T-helper 17 cell (primary cell): Measurements from ENCODE around the gene DGKA. TPM values are rescaled to one million over a fixed set of nuclear protein-coding genes. Genes with fewer than 3 reads are reported as not detected.
A peak's percentile ranks its signal among the peaks of the same experiment; 100 is the strongest.
"Not testable (repeated sequence)": the region's sequence is repeated elsewhere in the genome, so short reads cannot be mapped to it uniquely, and the experiment has no call there.

Experiments
- ATAC-seq: fragments of 150-1000 bp; cut with Tn5 transposase; 2 replicates; pipeline ENCODE4 v1.10.0; 2021; ENCODE audit warnings: mild to moderate bottlenecking, moderate library complexity
- DNase-seq, 3 donors: peaks; one replicate each; pipeline versions ENCODE4 v3.0.0 to v3.0.0-alpha.2; 2020 to 2021
- H3K9me3 ChIP-seq: one replicate; pipeline ENCODE4 v1.7.0; 2013; ENCODE audit warnings: low read length, mild to moderate bottlenecking; ENCODE audit not compliant: control insufficient read depth, poor library complexity, severe bottlenecking
- H3K27ac Mint-ChIP-seq: one replicate; pipeline ENCODE4 v1.8.0; 2022; ENCODE audit warnings: mild to moderate bottlenecking, moderate library complexity, mixed read lengths
- H3K27me3 Mint-ChIP-seq: one replicate; pipeline ENCODE4 v1.8.0; 2022; ENCODE audit warnings: mixed read lengths
- H3K36me3 Mint-ChIP-seq: one replicate; pipeline ENCODE4 v1.8.0; 2022; ENCODE audit warnings: low read depth, mixed read lengths
- H3K4me1 Mint-ChIP-seq: one replicate; pipeline ENCODE4 v1.8.0; 2022; ENCODE audit warnings: mild to moderate bottlenecking, mixed read lengths
- H3K4me3 Mint-ChIP-seq: one replicate; pipeline ENCODE4 v1.8.0; 2022; ENCODE audit warnings: mild to moderate bottlenecking, moderate library complexity, mixed read lengths
- total RNA-seq, 4 donors: library from RNA in 2 of 4; stranded (reverse) in 2 of 4; gene quantifications; one replicate each; pipeline ENCODE4 v1.2.3 and lab custom pipeline; 2022 to 2026

DGKA gene
- total RNA-seq, 2 donors from 2014 or later: 870 to 1,080 TPM

DNA sequence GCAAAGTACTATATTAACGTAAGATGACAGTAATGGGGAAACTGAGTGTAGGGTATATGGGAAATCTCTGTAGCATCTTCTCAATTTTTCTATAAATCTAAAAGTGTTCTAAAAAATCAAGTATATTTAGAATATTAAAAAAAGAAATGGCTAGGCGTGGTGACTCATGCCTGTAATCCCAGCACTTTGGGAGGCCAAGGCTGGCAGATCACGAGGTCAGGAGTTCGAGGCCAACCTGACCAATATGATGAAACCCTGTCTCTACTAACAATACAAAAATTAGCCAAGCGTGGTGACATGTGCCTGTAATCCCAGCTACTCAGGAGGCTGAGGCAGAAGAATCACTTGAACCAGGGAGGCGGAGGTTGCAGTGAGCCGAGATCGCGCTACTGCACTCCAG is 7.3 kb upstream of the DGKA start:
- not testable (repeated sequence) for DNase-seq, H3K4me3 Mint-ChIP-seq, H3K27me3 Mint-ChIP-seq, ATAC-seq, H3K9me3 ChIP-seq
- H3K4me1 Mint-ChIP-seq: peaks cover 48% of the 10 kb centered on the region
- H3K27ac Mint-ChIP-seq: peak overlapping the region; percentile 100
- peaks cover 13% of the 10 kb centered on the region for H3K36me3 Mint-ChIP-seq

DNA sequence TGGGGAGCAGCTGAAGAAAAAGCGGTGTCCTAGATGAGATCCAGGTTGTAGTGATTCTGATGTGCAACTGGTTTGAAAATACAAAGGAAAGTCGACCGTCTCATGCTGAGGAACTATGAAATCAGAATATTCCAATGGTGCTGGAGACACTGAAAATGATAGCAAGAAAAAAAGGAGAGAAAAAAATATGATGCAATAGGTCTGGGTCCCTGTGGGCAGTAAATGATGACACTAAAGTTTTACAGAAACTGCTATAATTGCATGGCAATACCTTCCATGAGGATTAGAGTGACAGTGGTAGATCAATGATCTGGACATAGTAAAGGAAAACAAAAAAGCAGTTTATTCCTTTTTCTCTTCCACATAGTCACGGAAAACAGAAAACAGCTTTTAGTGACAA is 5.6 kb upstream of the DGKA start:
- H3K27me3 Mint-ChIP-seq: no peaks in the 10 kb centered on the region
- peak overlapping the region; percentile 100 for H3K27ac Mint-ChIP-seq
- peak overlapping the region; percentile 98 for H3K4me3 Mint-ChIP-seq
- ATAC-seq (no peak), DNase-seq (no peak)
- H3K9me3 ChIP-seq: no peaks in the 10 kb centered on the region
- H3K36me3 Mint-ChIP-seq: peaks cover 13% of the 10 kb centered on the region
- peaks cover 58% of the 10 kb centered on the region for H3K4me1 Mint-ChIP-seq

GRCh38 chr12:55925870-55926737 is 4.9 kb upstream of the DGKA start:
- Mint-ChIP-seq H3K36me3 (peaks cover 14% of the 10 kb centered on the region), H3K4me3 (peak overlapping the region; percentile 98), H3K27me3 (no peaks in the 10 kb centered on the region), H3K27ac (peak overlapping the region; percentile 100), H3K4me1 (peaks cover 62% of the 10 kb centered on the region)
- DNase-seq: no peak
- ATAC-seq: no peak
- no peaks in the 10 kb centered on the region for H3K9me3 ChIP-seq

- peak; percentile 70 to 87 (median 81) for DNase-seq
- peak; percentile 53 for ATAC-seq
- Mint-ChIP-seq H3K27ac (peak overlapping the region; percentile 100), H3K27me3 (no peaks in the 10 kb centered on the region), H3K4me1 (peaks cover 63% of the 10 kb centered on the region), H3K4me3 (peak overlapping the region; percentile 98), H3K36me3 (peaks cover 20% of the 10 kb centered on the region)
- H3K9me3 ChIP-seq: no peaks in the 10 kb centered on the region
Measured at GRCh38 chr12:55926738-55927587, 4.0 kb upstream of the DGKA start.

DNA sequence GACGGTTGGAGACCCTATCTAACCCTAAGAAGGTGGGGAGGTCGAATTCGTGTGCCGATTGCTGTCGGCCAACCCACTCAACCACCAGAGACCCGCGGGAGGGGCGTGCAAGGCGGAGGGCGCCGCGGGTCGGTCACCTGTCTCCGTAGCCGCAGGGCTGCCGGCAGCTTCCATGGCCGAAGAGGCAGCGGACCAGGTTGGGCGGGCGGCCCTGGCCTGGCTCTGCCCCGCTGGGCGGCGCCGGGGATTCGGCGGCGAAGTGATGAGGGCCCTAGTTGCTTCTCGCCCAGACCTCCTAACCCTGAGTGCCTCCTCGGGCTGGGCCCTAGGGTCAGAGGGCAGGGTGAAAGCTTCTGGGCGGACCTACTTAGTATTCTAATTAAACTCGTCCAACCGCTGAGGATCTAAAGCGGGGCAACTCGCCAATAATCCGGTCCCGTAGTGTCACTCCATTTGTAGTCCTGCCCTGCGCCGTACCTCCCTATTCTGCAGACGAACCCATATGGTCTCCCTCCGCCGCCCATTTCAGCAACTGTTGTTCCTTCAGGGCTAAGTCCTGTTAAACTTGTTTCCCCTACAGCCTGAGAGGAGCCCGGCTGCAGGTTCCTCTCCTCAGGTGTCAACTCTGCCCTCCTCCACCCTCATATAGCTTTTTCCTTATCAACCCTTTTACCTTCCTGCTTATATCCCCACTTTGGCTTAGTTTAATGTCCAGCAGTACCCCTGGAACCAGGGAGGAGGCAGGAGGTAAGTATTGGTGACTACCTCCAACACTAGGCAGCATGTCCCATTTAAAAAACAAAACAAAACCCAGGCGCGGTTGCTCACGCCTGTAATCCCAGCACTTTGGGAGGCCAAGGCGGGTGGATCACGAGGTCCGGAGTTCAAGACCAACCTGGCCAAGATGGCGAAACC is 3.1 kb upstream of the DGKA start, which contains the start of gene PYM1:
PYM1 (minus strand) TSS at position 307 of the 915 bp plus-strand sequence; CDS start at position 174, 133 bp downstream.
- DNase-seq: peak; percentile 22 to 47 (median 27)
- ATAC-seq: peak; percentile 9
- peak within 1 kb of the TSS; percentile 100 for H3K27ac Mint-ChIP-seq
- peaks cover 60% of the 10 kb centered on the region for H3K4me1 Mint-ChIP-seq
- peaks cover 20% of the 10 kb centered on the region for H3K36me3 Mint-ChIP-seq
- H3K9me3 ChIP-seq: no peaks in the 10 kb centered on the region
- H3K27me3 Mint-ChIP-seq: no peaks in the 10 kb centered on the region
- H3K4me3 Mint-ChIP-seq: peak within 1 kb of the TSS; percentile 100

- ATAC-seq (peak; percentile 71), DNase-seq (peak; percentile 67 to 84 (median 70))
- Mint-ChIP-seq H3K36me3 (peaks cover 23% of the 10 kb centered on the region), H3K27ac (peak overlapping the region; percentile 100), H3K4me3 (peak overlapping the region; percentile 100), H3K27me3 (no peaks in the 10 kb centered on the region), H3K4me1 (peaks cover 60% of the 10 kb centered on the region)
- H3K9me3 ChIP-seq: no peaks in the 10 kb centered on the region
Measured at GRCh38 chr12:55929306-55929791, 1.6 kb upstream of the DGKA start.

- no peaks in the 10 kb centered on the region for H3K27me3 Mint-ChIP-seq
- H3K4me1 Mint-ChIP-seq: peaks cover 59% of the 10 kb centered on the region
- H3K27ac Mint-ChIP-seq: peak overlapping the region; percentile 100
- no peaks in the 10 kb centered on the region for H3K9me3 ChIP-seq
- ATAC-seq (no peak), DNase-seq (no peak)
- H3K4me3 Mint-ChIP-seq: peak overlapping the region; percentile 100
- H3K36me3 Mint-ChIP-seq: peaks cover 23% of the 10 kb centered on the region
Measured at GRCh38 chr12:55931317-55931779, 386 bp downstream of the DGKA start.

GRCh38 chr12:55931780-55932550 is 1.0 kb downstream of the DGKA start:
- H3K4me3 Mint-ChIP-seq: peak overlapping the region; percentile 100
- DNase-seq (peak in 2 of 3 donors; percentile 30 to 34), ATAC-seq (no peak)
- peaks cover 61% of the 10 kb centered on the region for H3K4me1 Mint-ChIP-seq
- peaks cover 23% of the 10 kb centered on the region for H3K36me3 Mint-ChIP-seq
- peak overlapping the region; percentile 100 for H3K27ac Mint-ChIP-seq
- no peaks in the 10 kb centered on the region for H3K9me3 ChIP-seq
- H3K27me3 Mint-ChIP-seq: no peaks in the 10 kb centered on the region

DNA sequence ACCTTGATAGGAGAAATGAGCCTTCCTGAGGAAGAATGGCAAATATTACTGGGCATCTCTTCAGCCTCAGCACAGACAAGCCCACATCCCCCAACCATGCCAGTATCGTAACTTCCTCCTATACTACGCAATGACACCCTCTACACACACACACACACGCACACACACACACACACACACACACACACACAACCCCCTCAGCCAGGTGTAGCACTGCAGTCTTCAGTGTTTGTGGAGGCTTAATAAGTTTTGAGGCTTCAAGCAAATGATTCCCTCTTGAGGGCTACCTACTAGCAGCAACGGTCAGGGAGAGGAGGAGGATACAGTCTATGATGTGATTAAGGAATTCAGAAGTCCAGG is 1.6 kb downstream of the DGKA start:
- DNase-seq (no peak), ATAC-seq (peak; percentile 24)
- Mint-ChIP-seq H3K4me3 (peak overlapping the region; percentile 100), H3K36me3 (peaks cover 24% of the 10 kb centered on the region), H3K27me3 (no peaks in the 10 kb centered on the region), H3K4me1 (peaks cover 64% of the 10 kb centered on the region), H3K27ac (peak overlapping the region; percentile 100)
- H3K9me3 ChIP-seq: no peaks in the 10 kb centered on the region

- H3K36me3 Mint-ChIP-seq: peaks cover 24% of the 10 kb centered on the region
Measured at GRCh38 chr12:55933169-55933798, 2.3 kb downstream of the DGKA start.

More at GRCh38 chr12:55933169-55933798, 2.3 kb downstream of the DGKA start:
- ATAC-seq (no peak), DNase-seq (no peak)
- Mint-ChIP-seq H3K27me3 (no peaks in the 10 kb centered on the region), H3K4me1 (peaks cover 64% of the 10 kb centered on the region), H3K4me3 (peak overlapping the region; percentile 100), H3K27ac (peak overlapping the region; percentile 100)
- no peaks in the 10 kb centered on the region for H3K9me3 ChIP-seq
